MM.1S (cell line): ENCODE data around the gene CACNA1D.

ENCODE experiments used
- CTCF ChIP-seq: fragments of 300-600 bp; sonication (generic); IDR thresholded peaks from 2 replicates; pipeline ENCODE4 v1.5.1; 2016; ENCODE audit warnings: antibody characterized with exemption, low read length, mixed read lengths
- EZH2 ChIP-seq: fragments of 300-600 bp; sonication (generic); optimal IDR thresholded peaks from 2 replicates; pipeline ENCODE3; 2017; ENCODE audit warnings: low read depth, mild to moderate bottlenecking, antibody characterized with exemption, low read length, mixed read lengths
- EZH2phosphoT487 ChIP-seq: fragments of 300-600 bp; sonication (generic); IDR thresholded peaks from 2 replicates; pipeline ENCODE4 v1.6.1; 2018; ENCODE audit warnings: antibody characterized with exemption, low read length

GRCh38 chr3:53863145-53863544 lies 368.7 kb downstream of the CACNA1D start:
- TF ChIP-seq EZH2, result no peak
- TF ChIP-seq CTCF, result no peak
- no peak for TF ChIP-seq EZH2phosphoT487
